Prostate gland (tissue), 2 donors: ENCODE data around the gene ARL4A. TPM values are rescaled to one million over a fixed set of nuclear protein-coding genes. Genes with fewer than 3 reads are reported as not detected.
"Not testable (repeated sequence)": the region's sequence is repeated elsewhere in the genome, so short reads cannot be mapped to it uniquely, and the experiment has no call there.

Experiments
- DNase-seq: peaks from one replicate; pipeline ENCODE4 v3.0.0-alpha.2; 2019; ENCODE audit warnings: low spot score
- H3K27ac ChIP-seq, 2 donors: fragments of 200-600 bp; sonication (generic); 2 replicates each; pipeline ENCODE4 v1.5.1; 2017 to 2019
- H3K27me3 ChIP-seq: fragments of 200-600 bp; sonication (generic); replicated peaks from 2 replicates; pipeline ENCODE4 v1.5.1; 2019; ENCODE audit not compliant: insufficient read depth
- H3K36me3 ChIP-seq, 2 donors: fragments of 200-600 bp; sonication (generic); 1 replicate in 1 of 2; 2 replicates in 1 of 2; pipeline versions ENCODE4 v1.5.1 to v1.8.1; 2017 to 2019
- H3K4me1 ChIP-seq: fragments of 200-600 bp; sonication (generic); replicated peaks from 2 replicates; pipeline ENCODE4 v1.5.1; 2019
- H3K4me3 ChIP-seq, 2 donors: fragments of 200-600 bp; sonication (generic); 2 replicates each; pipeline ENCODE4 v1.5.1; 2017 to 2019
- H3K9me3 ChIP-seq: fragments of 200-600 bp; sonication (generic); 2 replicates; pipeline ENCODE4 v1.5.1; 2017
- POLR2A ChIP-seq: fragments of 450-650 bp; IDR thresholded peaks from one replicate; pipeline ENCODE4 v1.6.1; 2016; ENCODE audit warnings: antibody characterized with exemption, mild to moderate bottlenecking
- POLR2AphosphoS5 ChIP-seq: sonication (generic); formaldehyde crosslinking; IDR thresholded peaks from one replicate; pipeline ENCODE4 v1.6.1; 2017; ENCODE audit warnings: antibody characterized with exemption
- WGBS: methylation state at CpG from one replicate; pipeline ENCODE4 v1.1.5; 2018; 5-methylcytosine and 5-hydroxymethylcytosine counted together
- intact Hi-C: fragments of 100-400 bp; cut with DNase I; formaldehyde crosslinking; loops from one replicate; pipeline ENCODE4 v1.14.2; 2022
- total RNA-seq, 2 donors: library from RNA; depleted of rRNA; stranded (reverse); fragments of >200 nt; gene quantifications; one replicate each; pipeline ENCODE4 v1.1.0, GENCODE V29; 2016
- TF ChIP-seq, protein P1 (sequence below), 4 experiments: fragments of 200-600 bp in 2 of 4; fragments of 450-650 bp in 2 of 4; sonication (generic) in 2 of 4; IDR thresholded peaks; 1 replicate in 3 of 4; 2 replicates in 1 of 4; pipeline ENCODE4 v1.5.1; 2016 to 2019; ENCODE audit warnings: antibody characterized with exemption in 4 of 4, mild to moderate bottlenecking in 2 of 4, moderate library complexity in 2 of 4

Gene ARL4A
- total RNA-seq, 2 donors from 2014 or later = 34.3 to 37.3 TPM

DNA sequence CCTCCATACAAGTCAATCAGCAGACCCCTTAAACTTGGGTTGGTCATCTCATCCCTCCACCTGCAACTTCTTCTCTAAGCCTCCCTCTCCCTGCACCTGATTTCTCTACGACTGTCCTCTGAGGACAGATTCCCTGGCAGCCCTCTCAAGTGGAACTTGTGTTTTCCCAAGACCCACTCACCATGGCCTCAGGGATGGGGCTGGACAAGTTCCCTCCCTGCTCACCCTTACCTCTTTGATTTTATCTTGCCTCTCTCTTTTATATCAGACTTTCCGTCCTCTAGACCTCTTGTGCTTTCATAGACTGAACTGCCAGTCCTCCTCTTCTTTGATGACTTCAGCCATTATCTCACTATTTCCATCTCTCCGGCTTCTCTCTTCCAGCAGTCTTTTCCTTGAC, 46.2 kb upstream of the ARL4A start:
- no peak overlapping the region for H3K4me3 ChIP-seq
- WGBS = 83% methylated on average over 2 of the region's 3 CpGs
- no peaks in the 10 kb centered on the region for H3K9me3 ChIP-seq
- TF ChIP-seq POLR2A = no peak
- TF ChIP-seq POLR2AphosphoS5 = no peak
- TF ChIP-seq, protein P1, sequence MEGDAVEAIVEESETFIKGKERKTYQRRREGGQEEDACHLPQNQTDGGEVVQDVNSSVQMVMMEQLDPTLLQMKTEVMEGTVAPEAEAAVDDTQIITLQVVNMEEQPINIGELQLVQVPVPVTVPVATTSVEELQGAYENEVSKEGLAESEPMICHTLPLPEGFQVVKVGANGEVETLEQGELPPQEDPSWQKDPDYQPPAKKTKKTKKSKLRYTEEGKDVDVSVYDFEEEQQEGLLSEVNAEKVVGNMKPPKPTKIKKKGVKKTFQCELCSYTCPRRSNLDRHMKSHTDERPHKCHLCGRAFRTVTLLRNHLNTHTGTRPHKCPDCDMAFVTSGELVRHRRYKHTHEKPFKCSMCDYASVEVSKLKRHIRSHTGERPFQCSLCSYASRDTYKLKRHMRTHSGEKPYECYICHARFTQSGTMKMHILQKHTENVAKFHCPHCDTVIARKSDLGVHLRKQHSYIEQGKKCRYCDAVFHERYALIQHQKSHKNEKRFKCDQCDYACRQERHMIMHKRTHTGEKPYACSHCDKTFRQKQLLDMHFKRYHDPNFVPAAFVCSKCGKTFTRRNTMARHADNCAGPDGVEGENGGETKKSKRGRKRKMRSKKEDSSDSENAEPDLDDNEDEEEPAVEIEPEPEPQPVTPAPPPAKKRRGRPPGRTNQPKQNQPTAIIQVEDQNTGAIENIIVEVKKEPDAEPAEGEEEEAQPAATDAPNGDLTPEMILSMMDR (IDR thresholded peaks at IDR 0.05) = no peak
- intact Hi-C loops = no loop called here
- H3K27ac ChIP-seq = no peak overlapping the region
- H3K27me3 ChIP-seq = no peaks in the 10 kb centered on the region
- H3K4me1 ChIP-seq = peaks cover 5% of the 10 kb centered on the region
- no peaks in the 10 kb centered on the region for H3K36me3 ChIP-seq
- no peak for DNase-seq

DNA sequence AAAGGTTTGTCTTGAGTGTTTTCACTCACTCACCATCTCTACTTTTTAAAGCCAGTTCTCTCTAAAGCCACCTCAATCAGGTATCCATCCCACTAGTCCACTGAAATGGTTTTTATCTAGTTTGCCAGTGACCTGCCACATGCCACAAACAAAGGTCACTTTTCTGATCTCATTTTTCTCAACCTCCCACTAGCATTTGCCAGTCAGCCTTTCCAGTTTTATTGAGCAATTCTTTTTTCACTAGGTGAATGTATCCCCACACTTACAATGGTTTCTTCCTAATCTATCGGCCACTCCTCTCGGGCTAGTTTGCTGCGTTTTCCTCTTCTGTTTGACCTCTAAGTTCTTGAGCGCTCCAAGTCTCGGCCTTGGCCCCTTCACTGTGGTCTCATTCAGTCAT, 44.9 kb upstream of the ARL4A start:
- no peaks in the 10 kb centered on the region for H3K36me3 ChIP-seq
- intact Hi-C loops = loop anchor here (2.0 kb wide), 1 partner anchor 44 kb away; the partner anchor contains the start of gene ARL4A
- no peak overlapping the region for H3K4me3 ChIP-seq

DNA sequence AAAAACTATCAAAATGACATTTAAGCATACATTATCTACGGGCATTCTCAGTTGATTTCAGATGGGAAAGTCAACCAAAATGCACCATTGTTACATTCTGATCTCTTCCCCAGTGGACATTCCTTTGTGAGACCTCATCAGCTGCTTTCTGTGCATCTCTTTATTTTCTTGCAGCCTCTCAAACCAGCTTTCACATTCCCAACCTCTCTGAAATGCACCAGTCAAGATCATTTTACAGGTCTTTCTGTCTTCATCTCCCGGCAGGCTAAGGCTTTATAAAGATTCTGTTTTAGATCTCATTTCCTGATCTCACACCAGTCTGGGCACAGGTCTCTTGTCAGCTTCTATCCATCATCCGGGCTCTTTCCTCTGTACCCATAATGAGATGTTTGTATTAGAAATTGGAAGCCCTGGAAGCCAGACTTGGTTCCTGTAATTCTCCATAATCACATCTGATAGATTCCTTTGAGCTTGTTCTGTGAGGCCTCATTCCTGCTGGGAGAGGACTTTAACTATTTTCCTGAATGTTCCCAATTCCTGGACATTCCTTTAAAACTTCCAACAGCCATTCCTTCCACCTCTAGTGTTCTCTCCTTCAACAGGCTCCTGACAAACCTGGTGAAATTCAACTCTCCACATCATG, 44.3 kb upstream of the ARL4A start:
- no peaks in the 10 kb centered on the region for H3K9me3 ChIP-seq
- intact Hi-C loops = loop anchor here (2.0 kb wide), 1 partner anchor 44 kb away; the partner anchor contains the start of gene ARL4A
- no peak overlapping the region for H3K27ac ChIP-seq
- 66% methylated on average over 3 of the region's 3 CpGs for WGBS
- no peak for DNase-seq
- peaks cover 5% of the 10 kb centered on the region for H3K4me1 ChIP-seq
- no peak for TF ChIP-seq POLR2AphosphoS5
- TF ChIP-seq, protein P1 (IDR thresholded peaks at IDR 0.05) = no peak
- no peak for TF ChIP-seq POLR2A
- H3K36me3 ChIP-seq = no peaks in the 10 kb centered on the region
- no peaks in the 10 kb centered on the region for H3K27me3 ChIP-seq
- no peak overlapping the region for H3K4me3 ChIP-seq

More for the DNA sequence above, 44.9 kb upstream of the ARL4A start:
- no peak overlapping the region for H3K27ac ChIP-seq
- no peaks in the 10 kb centered on the region for H3K9me3 ChIP-seq
- H3K27me3 ChIP-seq = no peaks in the 10 kb centered on the region
- 97% methylated on average over 5 of the region's 5 CpGs for WGBS
- no peak for DNase-seq
- TF ChIP-seq POLR2AphosphoS5 = no peak
- TF ChIP-seq, protein P1 (IDR thresholded peaks at IDR 0.05) = no peak
- TF ChIP-seq POLR2A = no peak
- H3K4me1 ChIP-seq = peaks cover 5% of the 10 kb centered on the region

DNA sequence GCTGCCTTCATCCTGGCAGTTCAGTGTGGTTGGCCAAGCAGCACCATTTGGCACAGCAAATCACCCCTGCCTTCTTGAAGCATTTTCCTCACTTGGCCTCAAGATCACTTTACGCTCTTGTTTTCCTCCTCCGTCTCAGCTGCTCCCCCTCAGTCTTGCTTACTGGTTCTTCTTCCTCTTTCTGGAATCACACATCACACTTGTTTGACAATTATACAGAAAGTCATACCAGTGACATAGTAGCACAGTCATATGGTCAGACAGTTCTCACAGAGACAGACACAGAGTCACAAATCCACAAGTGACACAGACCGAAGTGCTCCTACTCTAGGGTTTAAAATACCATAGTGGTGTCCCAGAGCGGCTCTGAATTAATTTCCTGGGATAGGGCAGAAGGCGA, 43.8 kb upstream of the ARL4A start:
- DNase-seq = no peak

DNA sequence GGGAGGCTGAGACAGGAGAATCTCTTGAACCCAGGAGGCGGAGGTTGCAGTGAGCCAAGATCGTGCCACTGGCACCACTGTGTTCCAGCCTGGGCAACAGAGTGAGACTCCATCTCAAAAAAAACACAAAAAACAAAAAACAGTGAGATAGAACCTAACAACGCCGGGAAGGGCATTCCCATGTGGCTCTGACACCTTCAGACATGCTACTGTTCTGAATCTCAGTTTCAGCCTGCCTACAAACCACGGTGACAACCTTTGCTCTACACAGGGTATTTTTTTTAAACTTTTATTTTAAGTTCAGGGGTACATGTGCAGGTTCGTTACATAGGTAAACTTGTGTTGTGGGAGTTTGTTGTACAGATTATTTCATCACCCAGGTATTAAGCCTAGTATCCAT, 42.2 kb upstream of the ARL4A start:
- DNase-seq, H3K9me3 ChIP-seq, H3K36me3 ChIP-seq, H3K27me3 ChIP-seq, intact Hi-C loops, H3K27ac ChIP-seq, H3K4me3 ChIP-seq, H3K4me1 ChIP-seq: not testable (repeated sequence)
- 82% methylated on average over 6 of the region's 6 CpGs for WGBS

More for the DNA sequence above, 43.8 kb upstream of the ARL4A start:
- TF ChIP-seq POLR2AphosphoS5 = no peak
- Histone ChIP-seq H3K9me3 (no peaks in the 10 kb centered on the region), H3K27ac (no peak overlapping the region), H3K36me3 (no peaks in the 10 kb centered on the region), H3K4me3 (no peak overlapping the region), H3K4me1 (peaks cover 5% of the 10 kb centered on the region), H3K27me3 (no peaks in the 10 kb centered on the region)
- intact Hi-C loops = loop anchor here (2.0 kb wide), 1 partner anchor 43 kb away; the partner anchor contains the start of gene ARL4A
- WGBS = 91% methylated on average over 5 of the region's 5 CpGs

DNA sequence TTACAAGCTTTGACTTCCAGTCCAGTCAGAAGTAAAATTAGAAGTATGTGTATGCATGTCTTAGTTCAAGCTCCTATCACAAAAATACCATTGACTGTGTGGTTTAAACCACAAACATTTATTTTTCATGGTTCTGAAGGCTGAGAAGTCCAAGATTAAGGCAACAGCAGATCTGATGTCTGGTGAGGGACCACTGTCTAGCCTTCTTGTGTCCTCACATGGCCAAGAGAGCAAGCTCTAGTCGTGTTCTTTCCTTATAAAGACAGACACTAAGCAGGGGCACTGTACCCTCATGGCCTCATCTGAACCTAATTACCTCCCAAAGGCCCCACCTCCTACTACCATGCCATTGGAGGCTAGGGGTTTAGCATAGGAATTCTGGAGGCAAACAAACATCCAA, 41.3 kb upstream of the ARL4A start:
- no peak for DNase-seq
- intact Hi-C loops = no loop called here
- no peaks in the 10 kb centered on the region for H3K27me3 ChIP-seq
- no peaks in the 10 kb centered on the region for H3K9me3 ChIP-seq
- no peak overlapping the region for H3K4me3 ChIP-seq
- no peak overlapping the region for H3K27ac ChIP-seq
- 74% methylated on average over 1 of the region's 1 CpG for WGBS
- TF ChIP-seq POLR2AphosphoS5 = no peak
- no peaks in the 10 kb centered on the region for H3K4me1 ChIP-seq
- H3K36me3 ChIP-seq = no peaks in the 10 kb centered on the region
